Measurements from ENCODE around the gene ALDH3B1.

ALDH3B1 gene

DNA sequence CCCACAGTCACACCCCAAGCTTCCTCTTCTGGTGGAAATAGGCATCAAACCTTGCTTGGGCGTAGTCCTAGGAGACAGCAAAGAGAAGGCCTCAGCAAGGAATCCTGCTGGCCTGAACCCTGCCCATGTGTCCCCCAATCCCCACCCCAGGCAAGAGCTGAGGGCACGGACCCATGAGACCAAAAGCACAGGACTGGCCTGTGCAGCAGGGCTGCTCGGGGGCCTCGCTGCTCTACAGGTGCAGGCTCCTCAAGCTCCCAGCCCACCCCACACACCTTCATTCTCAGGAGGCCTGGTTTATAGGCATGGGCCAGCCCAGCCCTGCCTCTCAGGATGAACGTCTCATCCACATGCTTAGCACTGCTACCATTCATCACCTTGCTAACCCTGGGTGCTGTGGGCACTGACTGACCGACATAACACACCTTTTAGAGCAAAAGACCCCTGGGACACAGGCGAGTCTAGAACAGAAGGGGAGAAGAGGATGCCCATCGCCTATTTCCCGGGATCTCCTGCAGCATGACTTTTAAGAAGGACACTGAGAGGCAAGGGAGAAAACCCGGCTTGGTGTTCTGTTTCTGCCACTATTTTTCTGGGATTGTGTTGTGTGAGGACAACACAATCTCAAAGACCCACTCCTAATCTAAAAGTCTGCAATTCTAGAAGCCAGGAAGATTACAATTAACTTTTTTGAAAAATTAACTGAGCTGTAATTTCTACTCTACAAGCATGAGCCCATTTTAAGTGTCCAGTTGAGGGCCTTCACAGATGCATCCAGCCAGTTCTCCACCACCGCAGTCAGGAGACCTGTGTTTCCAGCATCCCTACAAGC lies 44.1 kb downstream of the ALDH3B1 start:
- DNase-seq (ENCODE audit: low read depth) = no peak
- TF ChIP-seq, protein P1, sequence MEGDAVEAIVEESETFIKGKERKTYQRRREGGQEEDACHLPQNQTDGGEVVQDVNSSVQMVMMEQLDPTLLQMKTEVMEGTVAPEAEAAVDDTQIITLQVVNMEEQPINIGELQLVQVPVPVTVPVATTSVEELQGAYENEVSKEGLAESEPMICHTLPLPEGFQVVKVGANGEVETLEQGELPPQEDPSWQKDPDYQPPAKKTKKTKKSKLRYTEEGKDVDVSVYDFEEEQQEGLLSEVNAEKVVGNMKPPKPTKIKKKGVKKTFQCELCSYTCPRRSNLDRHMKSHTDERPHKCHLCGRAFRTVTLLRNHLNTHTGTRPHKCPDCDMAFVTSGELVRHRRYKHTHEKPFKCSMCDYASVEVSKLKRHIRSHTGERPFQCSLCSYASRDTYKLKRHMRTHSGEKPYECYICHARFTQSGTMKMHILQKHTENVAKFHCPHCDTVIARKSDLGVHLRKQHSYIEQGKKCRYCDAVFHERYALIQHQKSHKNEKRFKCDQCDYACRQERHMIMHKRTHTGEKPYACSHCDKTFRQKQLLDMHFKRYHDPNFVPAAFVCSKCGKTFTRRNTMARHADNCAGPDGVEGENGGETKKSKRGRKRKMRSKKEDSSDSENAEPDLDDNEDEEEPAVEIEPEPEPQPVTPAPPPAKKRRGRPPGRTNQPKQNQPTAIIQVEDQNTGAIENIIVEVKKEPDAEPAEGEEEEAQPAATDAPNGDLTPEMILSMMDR (conservative IDR thresholded peaks at IDR 0.05; ENCODE audit: control insufficient read depth, insufficient read depth, low read depth, low read length) = no peak
- H3K4me3 ChIP-seq (ENCODE audit: control insufficient read depth, low read depth, low read length) = no peak overlapping the region

DNA sequence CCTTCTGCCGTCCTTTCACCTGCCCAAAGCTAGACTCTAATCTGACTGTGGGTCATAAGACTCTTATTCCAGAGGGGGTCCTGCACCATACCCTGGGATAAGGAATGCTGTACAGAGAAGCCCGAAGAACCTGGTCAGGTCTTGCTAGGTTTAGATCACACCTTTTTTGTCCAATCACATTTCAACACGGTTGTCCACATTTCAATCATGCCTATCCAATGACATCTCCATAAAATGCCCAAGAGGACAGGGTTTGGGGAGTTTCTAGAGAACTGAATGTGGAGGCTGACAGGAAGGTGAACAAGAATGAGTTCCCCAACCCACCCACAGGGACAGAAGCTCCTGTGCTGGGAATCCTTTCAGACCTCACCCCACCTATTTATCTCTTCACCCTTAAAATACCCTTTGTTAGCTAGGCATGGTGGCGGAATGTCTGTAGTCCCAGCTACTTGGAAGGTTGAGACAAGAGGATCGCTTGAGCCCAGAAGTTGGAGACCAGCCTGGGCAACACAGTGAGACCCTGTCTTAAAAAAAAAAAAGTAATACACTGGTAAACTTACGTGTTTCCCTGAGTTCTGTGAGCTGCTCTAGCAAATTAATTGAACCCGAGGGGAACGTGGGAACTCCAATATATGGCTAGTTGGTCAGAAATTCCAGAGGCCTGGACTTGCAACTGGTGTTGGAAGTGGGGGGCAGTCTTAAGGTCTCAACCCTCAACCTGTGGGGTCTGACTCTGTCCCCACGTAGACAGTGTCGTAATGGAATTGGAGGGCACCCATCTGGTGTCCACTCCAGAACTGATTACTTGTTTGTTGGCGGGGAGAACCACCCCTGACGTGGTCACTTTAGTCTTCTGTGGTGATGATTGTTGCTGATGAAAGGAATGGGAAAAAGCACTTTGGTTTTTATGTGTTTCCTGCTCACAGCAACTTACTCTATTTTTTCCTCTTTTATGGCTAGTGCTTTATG lies 46.5 kb downstream of the ALDH3B1 start:
- no peak for DNase-seq (ENCODE audit: low read depth)
- TF ChIP-seq, protein P1 (conservative IDR thresholded peaks at IDR 0.05; ENCODE audit: control insufficient read depth, insufficient read depth, low read depth, low read length) = no peak
- no peak overlapping the region for H3K4me3 ChIP-seq (ENCODE audit: control insufficient read depth, low read depth, low read length)

DNA sequence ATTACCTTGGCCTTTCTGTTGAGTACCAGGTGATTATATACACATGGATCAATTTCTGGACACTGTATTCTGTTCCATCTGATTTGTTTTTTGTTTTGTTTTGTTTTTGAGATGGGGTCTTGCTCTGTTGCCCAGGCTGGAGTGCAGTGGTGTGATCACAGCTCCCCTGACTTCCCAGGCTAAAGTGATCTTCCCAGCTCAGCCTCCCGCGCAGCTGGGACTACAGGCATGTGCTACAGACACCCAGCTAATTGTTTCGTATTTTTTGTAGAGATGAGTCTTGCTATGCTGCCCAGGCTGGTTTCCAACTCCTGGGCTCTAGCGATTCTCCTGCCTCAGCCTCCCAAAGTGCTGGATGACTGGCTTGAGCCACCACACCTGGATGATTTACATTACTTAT lies 47.7 kb downstream of the ALDH3B1 start:
- no peak overlapping the region for H3K4me3 ChIP-seq (ENCODE audit: control insufficient read depth, low read depth, low read length)
- DNase-seq (ENCODE audit: low read depth) = no peak
- TF ChIP-seq, protein P1 (conservative IDR thresholded peaks at IDR 0.05; ENCODE audit: control insufficient read depth, insufficient read depth, low read depth, low read length) = no peak

DNA sequence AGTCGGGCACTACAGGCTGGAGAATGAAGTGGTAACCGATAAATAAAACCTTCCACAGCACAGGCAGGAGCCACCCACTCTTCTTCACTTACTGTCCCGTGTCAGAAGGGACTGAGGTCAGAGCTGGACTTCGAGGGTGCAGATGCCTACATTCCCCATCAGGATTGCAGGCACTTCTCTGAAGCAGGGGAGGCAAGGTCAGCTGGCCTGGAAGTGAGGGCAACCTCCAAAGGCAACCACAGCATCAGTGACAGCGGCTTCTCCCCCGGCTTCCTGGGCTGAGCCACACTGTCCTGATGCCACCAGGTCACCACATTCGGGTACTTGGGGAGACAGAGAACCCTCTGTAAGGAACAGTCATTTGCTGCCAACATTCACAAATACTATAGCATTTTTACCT lies 51.4 kb downstream of the ALDH3B1 start:
- no peak overlapping the region for H3K4me3 ChIP-seq (ENCODE audit: control insufficient read depth, low read depth, low read length)
- DNase-seq (ENCODE audit: low read depth) = no peak
- TF ChIP-seq, protein P1 (conservative IDR thresholded peaks at IDR 0.05; ENCODE audit: control insufficient read depth, insufficient read depth, low read depth, low read length) = no peak

DNA sequence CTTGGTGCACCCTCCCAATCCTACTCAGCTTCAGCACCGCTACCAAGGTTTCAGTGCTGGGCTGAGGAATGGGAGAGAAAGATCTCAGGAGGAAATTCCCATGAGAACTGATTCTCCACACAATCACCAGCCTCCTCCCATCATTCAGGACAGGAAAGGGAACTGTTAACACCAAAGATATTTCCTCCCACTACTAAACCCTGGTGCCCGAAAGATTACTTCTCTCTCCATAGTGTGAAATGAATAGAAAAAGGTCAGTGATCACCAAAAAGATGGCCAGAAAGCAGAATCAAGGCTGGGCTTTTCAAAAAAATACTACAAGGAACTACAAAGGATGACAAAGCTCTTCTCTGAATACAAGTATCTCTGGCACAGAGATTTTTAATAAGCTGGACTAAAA lies 54.8 kb downstream of the ALDH3B1 start:
- DNase-seq (ENCODE audit: low read depth) = no peak
- no peak overlapping the region for H3K4me3 ChIP-seq (ENCODE audit: control insufficient read depth, low read depth, low read length)
- TF ChIP-seq, protein P1 (conservative IDR thresholded peaks at IDR 0.05; ENCODE audit: control insufficient read depth, insufficient read depth, low read depth, low read length) = no peak

DNA sequence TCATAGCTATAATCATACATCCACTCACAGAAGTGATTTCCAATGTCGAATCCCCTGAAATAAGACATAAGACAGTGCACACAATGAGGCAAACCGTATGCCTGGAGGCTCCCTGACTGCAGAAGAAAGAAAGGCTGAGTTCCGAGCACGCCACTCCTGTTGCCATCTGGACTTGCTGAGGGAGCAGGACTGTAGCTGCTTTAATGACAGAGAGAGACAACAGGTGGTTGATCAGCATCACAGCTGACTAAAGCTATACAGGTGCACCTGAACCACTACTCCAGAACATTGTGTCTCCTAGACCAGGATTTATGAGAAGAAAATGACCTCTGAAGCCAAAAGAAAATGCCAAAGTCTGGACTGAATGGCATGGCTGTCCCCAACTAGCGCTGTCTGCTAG lies 55.7 kb downstream of the ALDH3B1 start:
- TF ChIP-seq, protein P1 (conservative IDR thresholded peaks at IDR 0.05; ENCODE audit: control insufficient read depth, insufficient read depth, low read depth, low read length) = no peak
- no peak for DNase-seq (ENCODE audit: low read depth)
- H3K4me3 ChIP-seq (ENCODE audit: control insufficient read depth, low read depth, low read length) = no peak overlapping the region

Data from fibroblast of mammary gland (primary cell).